ENCODE data around the gene ELOVL4.

The ELOVL4 gene

DNA sequence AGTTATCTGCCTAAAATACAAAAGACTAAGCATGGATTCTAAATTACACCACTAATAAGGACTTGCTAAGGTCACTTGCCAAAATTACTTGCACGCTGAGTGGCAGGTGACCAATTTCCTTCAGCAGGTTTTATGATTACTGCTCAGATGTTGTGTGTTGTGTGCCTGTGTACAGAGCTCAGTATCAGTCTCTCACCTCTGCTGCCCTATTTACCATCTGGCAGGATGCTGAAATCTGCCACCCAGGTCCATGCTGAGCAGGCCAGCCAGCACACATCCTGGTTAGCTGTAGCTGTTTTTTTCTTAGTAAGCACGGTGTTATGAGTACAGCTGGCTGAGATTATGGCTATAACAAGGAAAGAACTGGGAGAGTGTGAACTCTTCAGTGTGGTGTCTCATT, 34.0 kb downstream of the ELOVL4 start:
- DNase-seq (ENCODE audit: low read depth in 2 of 2, low spot score in 1 of 2): no peak

DNA sequence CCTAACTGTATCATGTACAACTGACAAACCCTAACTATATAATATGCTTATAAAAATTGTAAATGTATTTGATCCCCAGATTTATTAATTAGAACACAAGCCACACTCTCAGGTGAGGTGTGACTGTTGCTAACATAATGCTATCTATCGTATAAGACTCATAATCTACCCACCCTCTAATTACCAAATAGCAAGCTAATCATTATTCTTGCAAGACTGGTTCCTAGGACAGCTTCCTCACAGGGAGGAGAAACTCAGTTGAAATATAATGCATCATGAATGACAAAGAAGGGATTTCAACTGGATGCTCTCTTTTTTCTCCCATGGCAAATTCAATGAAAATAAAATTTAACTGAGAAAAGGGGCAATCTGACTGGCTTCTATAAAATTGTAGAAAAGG, 35.4 kb downstream of the ELOVL4 start:
- no peak for DNase-seq (ENCODE audit: low read depth in 2 of 2, low spot score in 1 of 2)

DNA sequence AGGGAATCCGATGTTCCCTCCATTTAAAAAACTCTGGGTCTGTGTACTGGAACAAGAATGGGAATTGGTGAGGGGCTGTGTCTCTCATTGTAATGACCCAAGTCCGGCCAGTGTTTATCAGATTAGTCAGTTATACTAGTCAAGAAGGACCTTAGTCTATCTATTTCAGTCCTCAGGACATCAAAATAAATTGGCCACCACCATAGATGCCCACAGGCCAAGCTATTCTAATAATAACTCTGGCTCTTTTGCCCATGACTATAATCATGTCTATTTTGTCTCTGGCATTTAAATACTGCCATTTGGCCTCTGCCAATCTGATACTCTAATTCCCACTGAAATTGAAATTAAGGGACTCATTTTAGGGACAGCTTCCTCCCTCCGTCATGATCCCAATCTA, 37.8 kb downstream of the ELOVL4 start:
- DNase-seq (ENCODE audit: low read depth in 2 of 2, low spot score in 1 of 2): no peak

DNA sequence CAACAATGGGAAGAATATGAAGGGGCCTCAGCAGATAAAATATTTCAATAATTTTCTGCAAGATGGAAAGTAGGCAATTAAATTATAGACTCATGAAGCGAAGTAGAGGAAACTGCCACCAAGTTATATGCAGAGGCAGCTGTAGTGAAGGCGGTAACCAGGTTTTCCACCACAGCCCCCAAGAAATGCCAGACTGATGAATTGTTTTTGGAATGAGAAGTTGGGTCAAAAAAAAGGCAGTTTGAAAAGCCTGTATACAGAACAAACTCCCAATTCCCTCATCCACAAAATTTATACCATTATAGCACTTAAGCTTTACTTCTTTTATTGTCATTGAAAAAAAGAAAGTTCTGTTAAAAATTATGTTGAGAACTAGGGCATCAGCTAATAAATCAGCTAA, 45.3 kb downstream of the ELOVL4 start:
- DNase-seq (ENCODE audit: low read depth in 2 of 2, low spot score in 1 of 2): no peak

DNA sequence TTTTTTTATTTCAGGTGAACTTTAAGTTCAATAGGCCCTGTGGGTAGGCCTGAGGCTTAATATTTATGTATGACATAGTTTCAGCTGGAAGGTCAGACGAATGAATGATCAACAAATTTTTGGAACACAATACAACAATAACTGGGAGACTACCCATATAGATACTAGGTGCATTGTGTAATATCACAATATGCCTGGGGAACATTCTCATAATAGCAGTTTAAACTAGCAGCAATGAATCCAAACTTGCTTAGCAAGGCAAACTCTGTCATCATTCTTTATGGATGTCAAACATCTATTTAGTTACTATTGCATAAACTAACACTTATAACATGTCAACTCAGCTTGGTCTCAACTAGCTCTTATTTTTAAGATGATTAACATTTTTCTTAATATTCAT, 49.3 kb downstream of the ELOVL4 start:
- no peak for DNase-seq (ENCODE audit: low read depth in 2 of 2, low spot score in 1 of 2)

DNA sequence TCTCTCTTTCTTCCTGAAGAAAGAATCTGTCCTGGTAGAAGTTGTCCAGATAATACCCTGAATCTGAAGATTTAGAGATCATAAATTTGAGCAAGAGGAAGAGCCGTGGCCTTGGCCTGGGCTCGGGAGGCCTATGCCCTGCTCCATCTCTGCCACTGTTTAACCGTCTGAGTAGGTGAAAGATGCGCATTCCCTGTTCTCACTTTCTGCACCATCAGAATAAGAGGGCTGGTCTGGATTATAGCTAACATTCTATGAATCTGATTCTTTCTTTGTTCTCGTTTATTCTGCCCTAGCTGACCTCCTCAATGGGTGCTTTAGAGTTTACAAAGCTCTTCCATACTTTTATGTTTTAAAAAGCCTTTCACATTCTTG, 51.3 kb downstream of the ELOVL4 start:
- no peak for DNase-seq (ENCODE audit: low read depth in 2 of 2, low spot score in 1 of 2)

DNA sequence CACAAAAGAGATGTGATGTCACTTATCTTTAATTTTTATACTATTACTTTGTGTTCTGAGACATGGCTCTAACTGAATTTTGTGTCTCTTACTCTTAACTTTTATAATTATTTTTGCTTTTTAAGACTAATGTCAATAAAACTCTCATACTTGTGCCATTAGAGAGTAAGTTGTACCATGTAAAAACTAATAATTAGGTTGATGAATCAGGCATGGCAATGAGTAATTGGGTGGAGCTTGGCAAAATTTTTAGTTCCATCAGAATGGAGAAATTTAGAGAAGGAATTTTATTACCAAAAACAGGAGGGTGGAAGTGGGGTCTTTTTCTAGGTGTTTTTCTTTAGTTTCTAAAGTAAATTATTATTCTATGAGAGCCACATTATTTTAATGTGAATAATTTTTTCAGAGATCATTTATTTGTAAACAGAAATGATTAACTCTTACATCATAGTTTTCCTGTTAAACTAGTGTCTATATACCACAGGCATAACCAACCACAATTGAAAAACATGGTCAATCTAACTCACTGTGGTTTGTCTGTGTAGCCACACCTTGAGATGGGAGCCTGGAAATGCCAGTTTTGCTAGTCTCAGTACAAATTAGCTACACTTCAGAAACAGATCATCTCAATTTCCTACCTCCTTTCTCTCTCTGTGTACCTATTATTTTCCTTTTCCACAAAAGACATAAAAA, 51.8 kb downstream of the ELOVL4 start:
- DNase-seq (ENCODE audit: low read depth in 2 of 2, low spot score in 1 of 2): no peak

DNA sequence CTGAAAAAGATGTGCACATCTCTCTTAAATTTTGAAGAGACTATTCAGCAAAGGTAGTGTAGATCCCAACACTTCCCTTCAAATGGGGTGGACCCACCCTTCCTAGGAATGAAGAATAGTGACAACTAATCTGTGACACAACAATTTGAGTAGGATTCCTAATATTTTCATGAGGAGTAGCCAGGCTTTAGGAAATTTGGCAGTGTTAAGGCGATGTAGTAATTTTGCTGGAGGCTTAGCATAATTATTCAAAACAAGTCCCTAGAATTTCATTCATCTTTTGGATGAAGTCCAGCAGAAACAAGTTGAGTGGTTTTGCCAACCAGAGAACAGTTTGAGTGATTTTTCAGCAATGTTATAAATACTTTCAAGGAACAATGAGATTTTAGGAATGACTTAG, 52.4 kb downstream of the ELOVL4 start:
- DNase-seq (ENCODE audit: low read depth in 2 of 2, low spot score in 1 of 2): no peak

DNA sequence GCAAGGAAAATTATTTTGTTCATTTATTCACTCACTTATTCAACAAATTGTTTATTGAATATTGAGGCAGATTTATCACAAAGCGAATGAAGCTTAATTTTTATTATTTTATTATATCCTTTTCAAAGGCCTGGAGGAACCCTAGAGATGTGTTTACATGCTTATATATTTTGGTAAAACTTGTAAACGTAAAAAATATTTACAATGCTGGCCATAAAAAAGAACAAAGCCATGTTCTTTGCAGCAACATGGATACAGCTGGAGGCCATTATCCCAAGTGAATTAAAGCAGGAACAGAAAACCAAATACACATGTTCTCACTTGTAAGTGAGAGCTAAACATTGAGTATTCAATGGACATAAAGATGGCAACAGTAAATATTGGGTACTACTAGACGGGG, 58.8 kb downstream of the ELOVL4 start:
- DNase-seq (ENCODE audit: low read depth in 2 of 2, low spot score in 1 of 2): no peak

DNA sequence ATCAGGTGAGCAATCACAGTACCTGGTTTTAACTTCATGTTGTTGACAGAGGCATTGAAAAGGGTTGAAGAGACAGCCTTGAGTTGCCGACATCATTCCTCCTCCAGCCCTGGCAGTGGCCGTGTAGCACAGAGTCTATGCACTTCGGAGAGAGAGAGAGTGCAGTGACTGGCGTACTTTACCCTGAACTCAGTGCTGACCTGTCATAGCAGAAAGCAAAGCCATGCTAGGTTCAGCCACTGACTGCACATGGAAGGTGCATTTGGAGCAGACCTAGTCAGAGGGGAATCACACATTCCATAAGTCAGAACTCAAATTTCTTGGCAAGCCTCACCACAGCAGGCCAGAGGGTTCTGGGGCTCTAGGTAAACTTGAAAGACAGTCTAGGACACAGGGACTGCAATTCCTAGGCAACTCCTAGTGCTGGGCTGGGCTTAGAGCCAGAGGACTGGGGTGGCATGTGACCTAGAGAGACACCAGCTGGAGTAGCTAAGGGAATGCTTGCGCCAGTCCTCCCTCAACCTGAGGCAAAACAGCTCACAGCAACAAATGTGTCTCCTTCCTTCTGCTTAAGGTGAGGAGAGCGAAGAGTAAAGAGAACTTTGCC, 69.1 kb downstream of the ELOVL4 start:
- no peak for DNase-seq (ENCODE audit: low read depth in 2 of 2, low spot score in 1 of 2)

DNA sequence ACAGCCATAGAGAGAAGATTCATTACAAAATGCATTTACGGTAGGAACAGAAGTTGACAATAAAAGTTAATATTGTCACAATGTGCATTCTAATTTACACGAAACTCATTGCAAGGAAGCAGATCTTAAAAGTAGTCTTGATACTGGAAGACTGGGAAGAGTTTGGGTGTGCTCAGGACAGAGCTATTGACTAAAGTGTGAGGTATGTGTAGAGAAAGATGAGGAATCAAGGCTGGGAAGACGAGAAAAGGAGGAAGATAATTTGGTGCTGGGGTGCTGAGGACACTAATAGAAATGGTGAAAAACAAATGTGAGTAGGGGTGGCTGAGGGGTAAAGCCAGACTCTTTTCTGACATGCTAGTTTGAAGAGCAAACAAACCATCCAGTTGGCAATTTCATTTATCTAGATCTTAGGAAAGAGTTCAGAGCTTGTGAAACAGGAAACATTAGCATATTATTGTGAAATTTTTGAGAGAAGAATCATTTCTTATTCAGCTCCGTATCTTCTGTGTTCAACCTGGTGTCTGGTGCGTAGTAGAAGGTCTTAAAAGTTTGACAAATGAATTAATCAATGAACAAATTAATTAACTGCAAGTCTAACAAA, 72.7 kb downstream of the ELOVL4 start:
- no peak for DNase-seq (ENCODE audit: low read depth in 2 of 2, low spot score in 1 of 2)

DNA sequence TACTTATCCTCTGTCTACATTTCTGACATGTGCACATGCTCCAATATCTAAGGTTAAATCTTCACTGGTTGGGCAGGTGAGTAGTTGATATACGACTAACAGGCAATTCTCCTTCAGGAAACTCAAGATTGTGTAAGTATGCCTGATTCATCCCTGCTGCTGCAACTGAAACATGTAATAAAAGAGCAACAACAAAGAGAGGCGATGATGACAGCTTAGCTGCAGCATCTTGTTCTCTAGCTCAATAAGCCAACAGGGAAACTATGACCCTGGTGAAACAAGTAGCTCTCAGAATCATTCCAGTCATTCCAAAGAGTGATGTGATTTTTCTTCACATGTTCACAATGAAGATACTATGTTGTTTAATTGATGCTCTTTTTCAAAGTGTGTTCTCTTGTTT, 74.4 kb downstream of the ELOVL4 start:
- DNase-seq (ENCODE audit: low read depth in 2 of 2, low spot score in 1 of 2): no peak

DNA sequence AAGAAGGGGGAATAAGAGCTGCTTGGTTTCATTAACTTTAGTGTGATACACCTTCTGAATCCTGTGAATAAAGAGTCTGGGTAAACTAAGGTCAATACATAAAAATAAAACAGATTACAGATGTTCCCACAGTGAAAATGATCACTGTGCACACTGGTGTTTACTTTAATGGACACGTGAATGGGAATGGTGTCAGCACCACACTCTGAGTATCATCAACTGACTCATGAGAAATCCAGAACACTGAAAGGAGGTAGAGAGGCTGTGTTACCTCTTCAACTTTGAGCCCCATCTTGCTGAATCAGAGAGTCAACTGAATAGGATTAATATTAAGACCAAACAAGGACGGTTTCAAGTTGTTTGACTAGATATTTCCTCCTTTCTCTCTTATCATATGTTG, 75.0 kb downstream of the ELOVL4 start:
- no peak for DNase-seq (ENCODE audit: low read depth in 2 of 2, low spot score in 1 of 2)

DNA sequence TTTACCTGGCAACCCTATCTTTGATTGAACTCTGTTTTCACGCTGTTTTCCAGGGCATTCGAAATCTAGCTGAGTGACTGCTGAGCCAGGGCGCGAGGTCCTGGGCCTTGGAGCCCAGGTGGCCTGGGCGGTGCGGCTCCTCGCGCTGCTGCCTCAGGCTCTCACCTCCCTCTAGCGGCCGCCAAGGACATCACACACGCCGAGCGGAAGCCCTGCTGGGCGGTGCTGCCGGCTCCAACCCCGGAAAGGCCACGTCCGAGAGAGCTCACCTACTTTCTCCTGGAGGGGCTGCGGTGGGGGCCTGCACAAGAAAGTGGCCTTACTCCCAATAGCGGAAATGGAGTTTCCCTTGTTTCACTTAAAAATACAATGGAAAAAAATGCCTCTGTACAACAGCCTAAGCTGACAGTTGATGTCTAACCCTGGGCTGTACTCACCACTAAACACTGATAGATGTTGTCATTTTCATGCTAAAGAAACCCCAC, 77.7 kb downstream of the ELOVL4 start:
- DNase-seq (ENCODE audit: low read depth in 2 of 2, low spot score in 1 of 2): peak; percentile 32 to 56

DNA sequence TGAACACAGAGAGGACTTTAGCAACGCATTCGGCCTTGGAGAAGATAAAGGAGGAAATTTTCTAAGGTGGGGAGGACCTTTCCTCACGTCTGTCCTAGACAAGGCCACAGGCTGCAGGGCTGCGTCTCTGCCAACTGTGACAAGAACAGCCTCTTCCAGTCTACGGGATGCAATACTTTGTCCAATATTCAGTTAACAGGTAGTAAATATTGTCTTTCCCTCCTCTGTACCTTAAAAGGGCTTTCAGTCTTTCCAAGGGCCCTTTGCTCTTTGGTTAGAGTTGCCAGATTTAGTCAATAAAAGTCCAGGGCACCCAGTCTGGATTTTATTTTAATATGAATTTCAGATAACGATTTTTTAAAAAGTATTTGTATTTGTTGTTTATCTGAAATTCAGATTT, 78.2 kb downstream of the ELOVL4 start:
- no peak for DNase-seq (ENCODE audit: low read depth in 2 of 2, low spot score in 1 of 2)

DNA sequence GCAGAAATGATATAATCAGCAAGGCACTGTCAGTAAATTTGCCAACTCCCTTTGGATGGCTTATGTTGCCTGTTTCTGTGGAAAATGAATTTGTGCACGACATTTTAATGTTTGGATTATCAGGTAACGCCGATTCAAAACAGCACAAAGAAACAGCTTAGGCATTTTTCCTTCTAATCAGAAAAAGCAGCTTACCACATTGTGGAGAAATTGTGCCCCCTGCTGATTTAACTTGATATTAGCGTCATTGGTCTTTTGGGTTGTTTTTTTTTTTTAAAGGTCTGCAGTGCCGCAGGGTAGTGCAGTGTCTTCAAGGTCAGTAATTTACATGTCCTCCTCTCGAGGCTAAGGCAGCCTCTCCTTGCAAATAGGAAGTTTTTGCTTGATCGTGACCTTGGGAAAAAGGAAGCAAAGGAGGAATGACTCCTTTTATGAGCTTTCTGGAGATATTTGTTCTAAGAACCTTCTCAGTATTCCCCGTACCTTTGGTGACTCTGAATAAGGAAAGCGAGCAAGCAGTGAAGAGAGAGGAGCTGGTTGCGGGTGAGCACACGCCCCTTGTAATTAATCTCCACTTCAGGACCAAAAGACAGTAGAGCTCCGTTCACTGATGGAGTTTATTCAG, 79.1 kb downstream of the ELOVL4 start:
- DNase-seq (ENCODE audit: low read depth in 2 of 2, low spot score in 1 of 2): no peak

All from stimulated activated CD8-positive, alpha-beta memory T cell treated with anti-CD3 and anti-CD28 coated beads, Interleukin-4, amount 100 ng/mL, for 1 hour (primary cell).